Brain microvascular endothelial cell (primary cell): ENCODE results near the gene CLSTN1.

Experiments
- DNase-seq: peaks from one replicate; pipeline ENCODE4 v3.0.0-alpha.2; 2020
- H3K27ac ChIP-seq: fragments of 250-450 bp; sonication (Bioruptor Pico); 2 replicates; pipeline ENCODE4 v1.5.1; 2020; ENCODE audit warnings: mild to moderate bottlenecking, moderate library complexity
- H3K27me3 ChIP-seq: fragments of 250-450 bp; sonication (Bioruptor Pico); replicated peaks from 2 replicates; pipeline ENCODE4 v1.5.1; 2020; ENCODE audit warnings: mild to moderate bottlenecking
- H3K36me3 ChIP-seq: fragments of 250-450 bp; sonication (Bioruptor Pico); replicated peaks from 2 replicates; pipeline ENCODE4 v1.5.1; 2020; ENCODE audit warnings: mild to moderate bottlenecking
- H3K4me3 ChIP-seq: 2 replicates; pipeline ENCODE4 v1.5.1; 2011; ENCODE audit warnings: low read depth, mild to moderate bottlenecking, control low read depth, low read length, moderate library complexity
- CTCF ChIP-seq: IDR thresholded peaks from 2 replicates; pipeline ENCODE4 v1.5.1; 2011; ENCODE audit warnings: low read depth, mild to moderate bottlenecking, moderate library complexity, low read length, control low read depth, inconsistent platforms; ENCODE audit errors: missing control alignments
- in situ Hi-C: cut with HindIII; loops from 2 replicates; pipeline ENCODE4 v1.10.0; 2017; ENCODE audit warnings: low sequenced_read_pairs, low pct_ligation_motif_present

Gene CLSTN1

GRCh38 chr1:9710037-9710436 lies 113.7 kb downstream of the CLSTN1 start:
- no peak for TF ChIP-seq CTCF
- in situ Hi-C loops: no loop called here
- H3K4me3 ChIP-seq: no peak overlapping the region
- peaks cover 11% of the 10 kb centered on the region for H3K36me3 ChIP-seq
- H3K27ac ChIP-seq: no peak overlapping the region
- DNase-seq: no peak
- no peaks in the 10 kb centered on the region for H3K27me3 ChIP-seq

GRCh38 chr1:9706178-9706577 lies 117.6 kb downstream of the CLSTN1 start:
- TF ChIP-seq CTCF: no peak
- Histone ChIP-seq H3K27ac (no peak overlapping the region), H3K27me3 (no peaks in the 10 kb centered on the region), H3K4me3 (no peak overlapping the region), H3K36me3 (peaks cover 5% of the 10 kb centered on the region)
- in situ Hi-C loops: no loop called here
- DNase-seq: no peak

DNA sequence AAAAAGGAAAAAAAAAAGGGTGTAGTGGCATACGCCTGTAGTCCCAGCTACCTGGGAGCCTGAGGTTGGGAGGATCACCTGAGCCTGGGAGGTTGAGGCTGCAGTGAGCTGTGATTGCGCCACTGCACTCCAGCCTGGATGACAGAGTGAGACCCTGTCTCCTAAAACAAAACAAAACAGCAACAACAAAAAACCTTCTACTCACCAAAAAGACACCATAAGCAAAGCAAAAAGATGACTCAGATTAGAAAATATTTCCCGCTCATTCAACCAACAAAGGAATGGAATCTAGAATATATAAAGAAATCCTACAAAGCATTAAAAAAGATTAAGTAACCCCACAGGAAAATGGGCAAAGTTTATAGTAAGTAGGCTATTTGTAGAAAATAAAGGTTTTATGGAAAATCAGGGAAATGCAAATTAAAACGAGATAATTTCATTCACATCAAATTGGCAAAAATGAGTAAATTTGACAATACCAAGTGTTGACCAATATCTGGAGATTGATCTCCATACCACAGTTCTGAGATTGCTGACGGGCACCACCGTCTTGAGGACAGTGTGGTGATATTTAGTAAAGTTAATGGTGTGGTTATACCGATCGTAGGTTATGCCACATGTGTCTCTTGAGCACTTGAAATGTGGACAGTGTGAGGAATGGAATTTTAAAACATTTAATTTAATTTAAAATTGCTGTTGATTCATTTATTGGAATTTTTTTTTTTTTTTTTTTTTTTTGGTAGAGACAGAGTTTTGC lies 118.2 kb downstream of the CLSTN1 start:
- Histone ChIP-seq H3K27ac (no peak overlapping the region), H3K27me3 (no peaks in the 10 kb centered on the region), H3K36me3 (peaks cover under 1% of the 10 kb centered on the region), H3K4me3 (no peak overlapping the region)
- in situ Hi-C loops: no loop called here
- DNase-seq: no peak
- no peak for TF ChIP-seq CTCF

DNA sequence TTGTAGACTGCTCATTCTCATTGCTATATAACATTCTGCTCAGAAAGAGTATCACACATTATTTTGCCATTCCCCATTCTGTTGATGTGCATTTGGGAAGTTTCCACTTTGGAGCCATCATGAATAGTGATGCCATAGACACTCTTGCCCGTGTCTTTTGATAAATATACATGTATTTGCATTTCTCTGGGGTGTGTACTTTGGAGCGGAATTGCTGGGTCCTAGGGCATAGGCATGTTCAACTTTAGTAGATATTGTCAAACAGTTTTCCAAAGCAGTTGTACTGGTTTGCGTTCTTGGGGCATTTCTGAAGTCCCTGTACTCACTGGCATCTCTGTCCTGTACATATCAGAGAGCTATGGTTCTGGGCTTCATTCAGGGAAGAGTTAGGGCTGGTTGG lies 120.1 kb downstream of the CLSTN1 start:
- H3K36me3 ChIP-seq: no peaks in the 10 kb centered on the region
- DNase-seq: no peak
- no peak overlapping the region for H3K27ac ChIP-seq
- in situ Hi-C loops: no loop called here
- TF ChIP-seq CTCF: no peak
- no peak overlapping the region for H3K4me3 ChIP-seq
- no peaks in the 10 kb centered on the region for H3K27me3 ChIP-seq

GRCh38 chr1:9703165-9703509 lies 120.6 kb downstream of the CLSTN1 start:
- Histone ChIP-seq H3K27me3 (no peaks in the 10 kb centered on the region), H3K27ac (no peak overlapping the region), H3K36me3 (no peaks in the 10 kb centered on the region), H3K4me3 (no peak overlapping the region)
- in situ Hi-C loops: no loop called here
- no peak for DNase-seq
- TF ChIP-seq CTCF: no peak

GRCh38 chr1:9701665-9702064 lies 122.1 kb downstream of the CLSTN1 start:
- no peak for DNase-seq
- Histone ChIP-seq H3K27ac (no peak overlapping the region), H3K4me3 (no peak overlapping the region), H3K36me3 (no peaks in the 10 kb centered on the region), H3K27me3 (no peaks in the 10 kb centered on the region)
- TF ChIP-seq CTCF: no peak
- in situ Hi-C loops: no loop called here
